ENCODE data around the gene ST13. TPM values are rescaled to one million over a fixed set of nuclear protein-coding genes. Genes with fewer than 3 reads are reported as not detected.

The ST13 gene
- total RNA-seq (10 to 100 TPM; 90.6 to 91.5 TPM), polyA plus RNA-seq (100 to 1,000 TPM in 1 of 2 donors, 10 to 100 TPM in 1; 82.3 to 112 TPM)

DNA sequence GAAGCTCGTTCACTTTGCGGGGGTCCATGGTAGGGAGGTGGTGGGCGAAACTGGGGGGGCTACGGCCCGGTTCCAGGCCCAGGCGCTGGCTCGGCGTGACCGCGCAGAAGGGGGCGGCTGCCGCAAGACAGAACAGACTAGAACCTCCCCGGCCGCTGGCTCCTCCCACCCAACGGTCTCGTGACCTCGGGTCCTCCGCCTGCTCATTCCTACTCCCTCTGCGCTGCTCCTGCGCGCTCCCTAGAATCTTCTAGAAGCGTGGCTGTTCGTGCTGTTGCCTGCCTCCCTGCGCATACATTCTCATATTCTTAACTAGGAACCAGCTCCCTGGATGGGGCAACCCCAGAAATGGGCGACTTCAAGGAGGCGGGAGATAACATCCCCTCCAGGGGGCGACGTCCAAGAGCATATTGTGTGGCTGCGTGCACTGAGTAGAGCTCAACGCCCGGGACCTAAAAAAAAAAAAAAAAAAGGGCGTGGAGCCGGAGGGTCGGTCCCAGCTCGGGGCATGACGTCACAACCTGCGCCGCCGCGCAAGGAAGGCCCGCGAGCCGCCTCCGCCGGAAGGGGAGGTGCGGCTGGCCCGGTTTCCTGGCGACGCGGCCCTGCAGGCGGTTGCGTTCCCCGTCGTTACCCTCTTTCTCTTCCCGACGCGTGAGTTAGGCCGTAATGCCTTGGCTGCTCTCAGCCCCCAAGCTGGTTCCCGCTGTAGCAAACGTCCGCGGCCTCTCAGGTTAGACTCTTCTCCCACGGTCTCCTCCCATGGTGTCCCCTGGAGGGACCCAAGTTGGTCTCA lies at the start of gene ST13, which contains the start of gene XPNPEP3:
Gene ST13 (minus strand): TSS at position 127 of the 796 bp plus-strand sequence. CDS start 99 bp downstream, at position 28.
Gene XPNPEP3 (plus strand): TSS at position 636 of the 796 bp plus-strand sequence. CDS start 34 bp downstream, at position 670.
- Histone ChIP-seq H3K36me3 (ENCODE audit: control insufficient read depth in 4 of 4, insufficient read depth in 3 of 4, low read depth in 1 of 4, low read length in 3 of 4) (peaks cover 0 to 3% (median 3%) of the 10 kb centered on the region in 4 donors), H3K9me3 (ENCODE audit: control insufficient read depth in 4 of 4, low read length in 3 of 4) (no peaks in the 10 kb centered on the region), H3K9ac (ENCODE audit: low read depth in 1 of 2, low read length in 2 of 2) (peak within 1 kb of the TSS; percentile 97 to 99), H3K4me1 (ENCODE audit: control insufficient read depth in 4 of 4, insufficient read depth in 4 of 4, low read length in 3 of 4) (peaks cover 18 to 52% (median 43%) of the 10 kb centered on the region in 4 donors), H3K27me3 (ENCODE audit: control insufficient read depth in 4 of 4, insufficient read depth in 4 of 4, low read length in 3 of 4) (no peaks in the 10 kb centered on the region), H3K27ac (ENCODE audit: low read depth in 1 of 2, low read length in 2 of 2) (peak within 1 kb of the TSS; percentile 97 to 99), H3K4me3 (ENCODE audit: low read depth in 1 of 3, low read length in 3 of 3) (peak within 1 kb of the TSS; percentile 86 to 100 (median 95))
- DNase-seq (ENCODE audit: low spot score): peak; percentile 98
- under 1% methylated on average over 63 of the region's 63 CpGs for WGBS
- TF ChIP-seq CTCF (IDR thresholded peaks at IDR 0.05; ENCODE audit: low read depth, low read length, missing input control): peak; percentile 13
- peak; percentile 70 to 93 for TF ChIP-seq GABPA (IDR thresholded peaks at IDR 0.05 in 1 of 2, conservative IDR thresholded peaks at IDR 0.05 in 1 of 2)
- TF ChIP-seq FOXA2 (IDR thresholded peaks at IDR 0.05): no peak
- no peak for TF ChIP-seq EGR1 (IDR thresholded peaks at IDR 0.05; ENCODE audit: low read depth in 2 of 2)
- TF ChIP-seq RAD21 (IDR thresholded peaks at IDR 0.05): peak in 1 of 2 donors; percentile 9
- TF ChIP-seq SP1 (IDR thresholded peaks at IDR 0.05): peak; percentile 76
- no peak for TF ChIP-seq TAF1 (conservative IDR thresholded peaks at IDR 0.05)
- TF ChIP-seq HNF4G (IDR thresholded peaks at IDR 0.05): no peak
- TF ChIP-seq, protein P1, sequence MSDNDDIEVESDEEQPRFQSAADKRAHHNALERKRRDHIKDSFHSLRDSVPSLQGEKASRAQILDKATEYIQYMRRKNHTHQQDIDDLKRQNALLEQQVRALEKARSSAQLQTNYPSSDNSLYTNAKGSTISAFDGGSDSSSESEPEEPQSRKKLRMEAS (IDR thresholded peaks at IDR 0.05): peak; percentile 85
- TF ChIP-seq REST (IDR thresholded peaks at IDR 0.05): peak; percentile 64
- peak in 1 of 2 donors; percentile 19 for TF ChIP-seq JUND (IDR thresholded peaks at IDR 0.05)
- TF ChIP-seq YY1 (IDR thresholded peaks at IDR 0.05): peak; percentile 78
- TF ChIP-seq NR2F2 (IDR thresholded peaks at IDR 0.05): peak; percentile 20
- peak; percentile 20 to 21 for TF ChIP-seq RXRA (IDR thresholded peaks at IDR 0.05)
- TF ChIP-seq ZBTB33 (IDR thresholded peaks at IDR 0.05): peak; percentile 52
- TF ChIP-seq ATF3 (IDR thresholded peaks at IDR 0.05): peak; percentile 28
- TF ChIP-seq FOXA1 (IDR thresholded peaks at IDR 0.05): peak; percentile 52
- TF ChIP-seq HNF4A (conservative IDR thresholded peaks at IDR 0.05): no peak
